A673 (cell line): ENCODE measurements around the gene C3orf18. TPM values are rescaled to one million over a fixed set of nuclear protein-coding genes. Genes with fewer than 3 reads are reported as not detected.

Source experiments
- BruUV-seq: library from RNA; stranded (reverse); fragments of 400-500 nt; replicated peaks from 2 replicates; lab custom pipeline; 2021; lab: Mats Ljungman, UMichigan
- CTCF ChIA-PET: fragments of 300-600 bp; sonication (Branson Sonifier 250); formaldehyde crosslinking; loops from one replicate; lab custom pipeline; 2022; ENCODE audit warnings: antibody characterized with exemption; lab: Charles Lee
- POLR2A ChIA-PET: fragments of 300-600 bp; sonication (Branson Sonifier 250); formaldehyde crosslinking; loops from one replicate; lab custom pipeline; 2022; ENCODE audit warnings: antibody characterized with exemption; ENCODE audit not compliant: low non-redundant PET; lab: Charles Lee
- DNase-seq: peaks from one replicate; pipeline ENCODE4 v3.0.0-alpha.2; 2015; ENCODE audit warnings: low spot score
- H3K27ac ChIP-seq: fragments of 200-600 bp; sonication (generic); 2 replicates; pipeline ENCODE4 v1.5.1; 2016; ENCODE audit warnings: mixed run types, low read depth, mild to moderate bottlenecking, mixed read lengths, antibody characterized with exemption, low read length; ENCODE audit not compliant: poor library complexity, severe bottlenecking
- H3K27me3 ChIP-seq: fragments of 200-600 bp; sonication (generic); replicated peaks from 2 replicates; pipeline ENCODE4 v1.6.1; 2017; ENCODE audit warnings: mixed run types, low read depth, mild to moderate bottlenecking, mixed read lengths, antibody characterized with exemption, low read length; ENCODE audit not compliant: insufficient read depth, poor library complexity
- H3K36me3 ChIP-seq: fragments of 200-600 bp; sonication (generic); 2 replicates; pipeline ENCODE4 v1.6.1; 2016; ENCODE audit warnings: mixed run types, mild to moderate bottlenecking, mixed read lengths, antibody characterized with exemption, low read length; ENCODE audit not compliant: insufficient read depth, poor library complexity, severe bottlenecking
- H3K4me1 ChIP-seq: fragments of 200-600 bp; sonication (generic); 2 replicates; pipeline ENCODE4 v1.6.1; 2017; ENCODE audit warnings: mixed run types, mild to moderate bottlenecking, mixed read lengths, antibody characterized with exemption, low read length; ENCODE audit not compliant: insufficient read depth, poor library complexity, severe bottlenecking
- H3K4me3 ChIP-seq: fragments of 200-600 bp; sonication (generic); 2 replicates; pipeline ENCODE4 v1.5.1; 2016; ENCODE audit warnings: low read depth, mixed run types, mild to moderate bottlenecking, mixed read lengths, low read length; ENCODE audit not compliant: poor library complexity, severe bottlenecking
- H3K9me3 ChIP-seq: fragments of 200-600 bp; sonication (generic); 2 replicates; pipeline ENCODE4 v1.6.1; 2016; ENCODE audit warnings: mixed run types, low read depth, mild to moderate bottlenecking, mixed read lengths, antibody characterized with exemption, low read length; ENCODE audit not compliant: poor library complexity, severe bottlenecking
- CTCF ChIP-seq: fragments of 300-800, 200-600 bp; sonication (generic); conservative IDR thresholded peaks from 2 replicates; pipeline ENCODE4 v1.5.1; 2017; ENCODE audit warnings: low read depth, mild to moderate bottlenecking, antibody characterized with exemption, low read length, moderate library complexity, mixed read lengths
- EZH2 ChIP-seq: fragments of 200-600 bp; sonication (generic); IDR thresholded peaks from 2 replicates; pipeline ENCODE4 v1.6.1; 2017; ENCODE audit warnings: borderline replicate concordance, low read depth, mild to moderate bottlenecking, mixed read lengths, antibody characterized with exemption, low read length; ENCODE audit not compliant: poor library complexity, severe bottlenecking
- intact Hi-C: fragments of 100-400 bp; cut with micrococcal nuclease; formaldehyde crosslinking; loops from one replicate; pipeline ENCODE4 v1.10.0; 2022; ENCODE audit not compliant: unreplicated experiment
- total RNA-seq: library from RNA; stranded (reverse); gene quantifications from 2 replicates; pipeline ENCODE4 v1.2.3, GENCODE V29; 2021

C3orf18 gene
- total RNA-seq, 1 experiment from 2014 or later = 1.5 TPM

GRCh38 chr3:50562861-50563260, 4.7 kb downstream of the C3orf18 start:
- intact Hi-C loops = no loop called here
- POLR2A ChIA-PET = no interaction called here
- no peaks in the 10 kb centered on the region for H3K27me3 ChIP-seq
- no peak overlapping the region for H3K27ac ChIP-seq
- no peaks in the 10 kb centered on the region for H3K36me3 ChIP-seq
- CTCF ChIA-PET = no interaction called here
- no peaks in the 10 kb centered on the region for H3K9me3 ChIP-seq
- no peaks in the 10 kb centered on the region for H3K4me1 ChIP-seq
- no TSS peak for BruUV-seq
- TF ChIP-seq EZH2 = no peak
- no peak for TF ChIP-seq CTCF
- no peak for DNase-seq
- no peak overlapping the region for H3K4me3 ChIP-seq

- Histone ChIP-seq H3K27me3 (no peaks in the 10 kb centered on the region), H3K4me1 (no peaks in the 10 kb centered on the region), H3K9me3 (no peaks in the 10 kb centered on the region), H3K4me3 (no peak overlapping the region), H3K27ac (no peak overlapping the region), H3K36me3 (no peaks in the 10 kb centered on the region)
- no TSS peak for BruUV-seq
- CTCF ChIA-PET = no interaction called here
- no peak for DNase-seq
- no peak for TF ChIP-seq EZH2
- no peak for TF ChIP-seq CTCF
- POLR2A ChIA-PET = no interaction called here
- intact Hi-C loops = no loop called here
Observed at GRCh38 chr3:50559702-50560101, 7.8 kb downstream of the C3orf18 start.

GRCh38 chr3:50557915-50558314, 9.6 kb downstream of the C3orf18 start:
- Histone ChIP-seq H3K4me3 (no peak overlapping the region), H3K9me3 (no peaks in the 10 kb centered on the region), H3K27me3 (no peaks in the 10 kb centered on the region), H3K36me3 (no peaks in the 10 kb centered on the region), H3K4me1 (no peaks in the 10 kb centered on the region), H3K27ac (no peak overlapping the region)
- TF ChIP-seq CTCF (no peak), EZH2 (no peak)
- no TSS peak for BruUV-seq
- CTCF ChIA-PET = no interaction called here
- intact Hi-C loops = no loop called here
- no peak for DNase-seq
- POLR2A ChIA-PET = no interaction called here
